ENCODE data around the gene ACHE. TPM values are rescaled to one million over a fixed set of nuclear protein-coding genes. Genes with fewer than 3 reads are reported as not detected.

ACHE gene
- total and polyA plus RNA-seq, 2 donors (not counting 1 experiment from before 2014, with no cell fraction given): under 0.01 to 0.07 TPM

GRCh38 chr7:100894860-100895700 is 608 bp downstream of the ACHE start:
- H3K4me2 ChIP-seq (ENCODE audit: extremely low read depth, insufficient read depth, low read length): peak overlapping the region; percentile 68
- no peaks in the 10 kb centered on the region for H3K4me1 ChIP-seq (ENCODE audit: control insufficient read depth, extremely low read depth, insufficient read depth, low read length)
- H3K36me3 ChIP-seq (ENCODE audit: control insufficient read depth, insufficient read depth, low read length): no peaks in the 10 kb centered on the region
- H2AFZ ChIP-seq (ENCODE audit: low read length): no peak overlapping the region
- no peaks in the 10 kb centered on the region for H3K79me2 ChIP-seq (ENCODE audit: control insufficient read depth, insufficient read depth, low read length)
- no peak overlapping the region for H3K9ac ChIP-seq (ENCODE audit: insufficient read depth, low read length)
- DNase-seq (ENCODE audit: low read depth in 2 of 2): no peak
- peaks cover 23% of the 10 kb centered on the region for H3K27me3 ChIP-seq (ENCODE audit: control insufficient read depth, insufficient read depth, low read length)
- no peaks in the 10 kb centered on the region for H3K9me3 ChIP-seq (ENCODE audit: control insufficient read depth, insufficient read depth, low read depth, low read length)
- no peaks in the 10 kb centered on the region for H4K20me1 ChIP-seq (ENCODE audit: control insufficient read depth, extremely low read depth, insufficient read depth, low read length)
- H3K27ac ChIP-seq (ENCODE audit: insufficient read depth, low read length): no peak overlapping the region
- TF ChIP-seq CTCF (conservative IDR thresholded peaks at IDR 0.05 in 1 of 2, IDR thresholded peaks at IDR 0.05 in 1 of 2; ENCODE audit: low read depth in 1 of 2, low read length in 2 of 2): peak; percentile 68
- TF ChIP-seq EZH2 (IDR thresholded peaks at IDR 0.05; ENCODE audit: low read length, missing control alignments): peak; percentile 95
- peak overlapping the region; percentile 7 to 50 (median 30) for H3K4me3 ChIP-seq (replicated peaks in 1 of 4; ENCODE audit: control extremely low read depth in 1 of 4, insufficient read depth in 1 of 4, low read depth in 3 of 4, low read length in 4 of 4)

GRCh38 chr7:100893910-100894721 is 1.6 kb downstream of the ACHE start:
- peaks cover 4% of the 10 kb centered on the region for H3K4me1 ChIP-seq (ENCODE audit: control insufficient read depth, extremely low read depth, insufficient read depth, low read length)
- no peak overlapping the region for H3K4me2 ChIP-seq (ENCODE audit: extremely low read depth, insufficient read depth, low read length)
- H3K36me3 ChIP-seq (ENCODE audit: control insufficient read depth, insufficient read depth, low read length): no peaks in the 10 kb centered on the region
- H3K27ac ChIP-seq (ENCODE audit: insufficient read depth, low read length): no peak overlapping the region
- peaks cover 22% of the 10 kb centered on the region for H3K27me3 ChIP-seq (ENCODE audit: control insufficient read depth, insufficient read depth, low read length)
- DNase-seq (ENCODE audit: low read depth in 2 of 2): no peak
- no peaks in the 10 kb centered on the region for H3K79me2 ChIP-seq (ENCODE audit: control insufficient read depth, insufficient read depth, low read length)
- TF ChIP-seq EZH2 (IDR thresholded peaks at IDR 0.05; ENCODE audit: low read length, missing control alignments): no peak
- no peak for TF ChIP-seq CTCF (conservative IDR thresholded peaks at IDR 0.05 in 1 of 2, IDR thresholded peaks at IDR 0.05 in 1 of 2; ENCODE audit: low read depth in 1 of 2, low read length in 2 of 2)
- H3K4me3 ChIP-seq (replicated peaks in 1 of 4; ENCODE audit: control extremely low read depth in 1 of 4, insufficient read depth in 1 of 4, low read depth in 3 of 4, low read length in 4 of 4): no peak overlapping the region
- H3K9me3 ChIP-seq (ENCODE audit: control insufficient read depth, insufficient read depth, low read depth, low read length): no peaks in the 10 kb centered on the region
- H3K9ac ChIP-seq (ENCODE audit: insufficient read depth, low read length): no peak overlapping the region
- no peak overlapping the region for H2AFZ ChIP-seq (ENCODE audit: low read length)
- no peaks in the 10 kb centered on the region for H4K20me1 ChIP-seq (ENCODE audit: control insufficient read depth, extremely low read depth, insufficient read depth, low read length)

DNA sequence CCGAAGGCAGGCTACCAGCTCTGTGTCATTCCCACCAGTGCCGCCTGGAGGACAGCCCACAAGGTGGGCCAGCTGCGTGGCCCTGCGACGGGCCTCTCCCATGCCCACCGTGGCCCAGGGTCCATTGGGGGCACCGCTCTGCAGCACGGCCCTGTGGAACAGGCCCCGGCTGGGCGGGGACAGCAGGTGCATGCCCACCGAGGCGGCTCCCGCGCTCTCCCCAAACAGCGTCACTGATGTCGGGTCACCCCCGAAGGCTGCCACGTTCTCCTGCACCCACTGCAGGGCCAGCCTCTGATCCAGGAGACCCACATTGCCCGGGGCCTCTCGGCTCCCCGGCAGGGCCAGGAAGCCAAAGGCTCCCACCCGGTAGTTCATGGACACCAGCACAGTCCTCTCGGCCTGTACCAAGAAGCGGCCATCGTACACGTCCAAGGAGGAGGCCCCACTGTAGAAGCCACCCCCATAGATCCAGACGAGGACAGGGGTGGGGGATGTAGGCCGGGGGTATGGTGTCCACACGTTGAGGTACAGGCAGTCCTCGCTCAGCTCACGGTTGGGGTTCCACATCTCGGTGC is 2.3 kb downstream of the ACHE start:
- H3K27me3 ChIP-seq (ENCODE audit: control insufficient read depth, insufficient read depth, low read length): peaks cover 22% of the 10 kb centered on the region
- peaks cover 7% of the 10 kb centered on the region for H3K79me2 ChIP-seq (ENCODE audit: control insufficient read depth, insufficient read depth, low read length)
- H3K27ac ChIP-seq (ENCODE audit: insufficient read depth, low read length): no peak overlapping the region
- peaks cover 5% of the 10 kb centered on the region for H3K36me3 ChIP-seq (ENCODE audit: control insufficient read depth, insufficient read depth, low read length)
- H3K9ac ChIP-seq (ENCODE audit: insufficient read depth, low read length): no peak overlapping the region
- H4K20me1 ChIP-seq (ENCODE audit: control insufficient read depth, extremely low read depth, insufficient read depth, low read length): no peaks in the 10 kb centered on the region
- H3K9me3 ChIP-seq (ENCODE audit: control insufficient read depth, insufficient read depth, low read depth, low read length): no peaks in the 10 kb centered on the region
- no peak overlapping the region for H3K4me3 ChIP-seq (replicated peaks in 1 of 4; ENCODE audit: control extremely low read depth in 1 of 4, insufficient read depth in 1 of 4, low read depth in 3 of 4, low read length in 4 of 4)
- peaks cover 11% of the 10 kb centered on the region for H3K4me1 ChIP-seq (ENCODE audit: control insufficient read depth, extremely low read depth, insufficient read depth, low read length)
- no peak overlapping the region for H3K4me2 ChIP-seq (ENCODE audit: extremely low read depth, insufficient read depth, low read length)
- no peak overlapping the region for H2AFZ ChIP-seq (ENCODE audit: low read length)
- no peak for TF ChIP-seq CTCF (conservative IDR thresholded peaks at IDR 0.05 in 1 of 2, IDR thresholded peaks at IDR 0.05 in 1 of 2; ENCODE audit: low read depth in 1 of 2, low read length in 2 of 2)
- no peak for TF ChIP-seq EZH2 (IDR thresholded peaks at IDR 0.05; ENCODE audit: low read length, missing control alignments)
- DNase-seq (ENCODE audit: low read depth in 2 of 2): no peak
